GM12878 (cell line): ENCODE data around the gene DLX1. TPM values are rescaled to one million over a fixed set of nuclear protein-coding genes. Genes with fewer than 3 reads are reported as not detected.

Experiments used
- ATAC-seq: fragments of 200-7000 bp; cut with Tn5 transposase; 3 replicates; pipeline ENCODE4 v1.9.1; 2020; ENCODE audit warnings: mild to moderate bottlenecking, moderate library complexity
- BruUV-seq: library from RNA; stranded (reverse); fragments of 400-500 nt; replicated peaks from 2 replicates; lab custom pipeline; 2021; lab: Mats Ljungman, UMichigan
- CTCF ChIA-PET: fragments of 300-600 bp; sonication (Branson Sonifier 250); formaldehyde crosslinking; extraction: SDS; loops from one replicate; lab custom pipeline; 2021; ENCODE audit warnings: inconsistent platforms; lab: Yijun Ruan, JAX
- POLR2A ChIA-PET: fragments of 350-600 bp; formaldehyde crosslinking; extraction: SDS; loops from one replicate; lab custom pipeline; 2021; ENCODE audit warnings: inconsistent platforms; lab: Charles Lee
- RAD21 ChIA-PET: fragments of 300-600 bp; sonication (Branson Sonifier 250); formaldehyde crosslinking; loops from one replicate; lab custom pipeline; 2023; ENCODE audit warnings: antibody characterized with exemption; ENCODE audit not compliant: unreplicated experiment; lab: Charles Lee
- SMC1A ChIA-PET: fragments of 300-600 bp; sonication (Branson Sonifier 250); formaldehyde crosslinking; loops from one replicate; lab custom pipeline; 2023; ENCODE audit not compliant: unreplicated experiment, uncharacterized antibody; lab: Charles Lee
- DNase-seq: peaks from one replicate; pipeline ENCODE4 v3.0.0-alpha.2; 2011; ENCODE audit warnings: low read depth, low spot score
- FAIRE-seq: peaks from 3 replicates; lab custom pipeline; 2011; peaks lifted over from hg19 to GRCh38; lab: Jason Lieb, UNC
- H2AFZ ChIP-seq: 2 replicates; pipeline ENCODE4 v1.6.0; 2011; ENCODE audit warnings: low read depth, low read length, control low read depth; ENCODE audit not compliant: control insufficient read depth
- H3K27ac ChIP-seq: 2 replicates; pipeline ENCODE4 v1.5.1; 2011; ENCODE audit warnings: control low read depth; ENCODE audit not compliant: control insufficient read depth, insufficient read depth
- H3K27me3 ChIP-seq, 2 experiments: replicated peaks in 1 of 2; 2 replicates each; pipeline versions ENCODE4 v1.6.0 to v1.6.1; 2011; ENCODE audit warnings: low read length in 1 of 2; ENCODE audit not compliant: control insufficient read depth in 2 of 2, insufficient read depth in 2 of 2
- H3K36me3 ChIP-seq, 2 experiments: 2 replicates each; pipeline ENCODE4 v1.5.1; 2011; ENCODE audit warnings: low read length in 1 of 2; ENCODE audit not compliant: control insufficient read depth in 2 of 2, insufficient read depth in 2 of 2
- H3K4me1 ChIP-seq: 2 replicates; pipeline ENCODE4 v1.6.1; 2011; ENCODE audit warnings: mild to moderate bottlenecking, low read length, moderate library complexity, mixed read lengths; ENCODE audit not compliant: control insufficient read depth, insufficient read depth
- H3K4me2 ChIP-seq: 2 replicates; pipeline ENCODE4 v1.6.0; 2011; ENCODE audit warnings: control low read depth; ENCODE audit not compliant: control insufficient read depth, insufficient read depth
- H3K4me3 ChIP-seq: fragments of 200-600 bp; sonication (generic); 2 replicates; pipeline ENCODE4 v1.5.1; 2016
- H3K79me2 ChIP-seq: 2 replicates; pipeline ENCODE4 v1.6.0; 2011; ENCODE audit warnings: low read length; ENCODE audit not compliant: control insufficient read depth, insufficient read depth
- H3K9ac ChIP-seq: 2 replicates; pipeline ENCODE4 v1.8.0; 2011; ENCODE audit warnings: low read length, control low read depth, mixed read lengths; ENCODE audit not compliant: control insufficient read depth, insufficient read depth
- H3K9me3 ChIP-seq: replicated peaks from 3 replicates; pipeline ENCODE4 v1.5.1; 2011; ENCODE audit warnings: mild to moderate bottlenecking, low read length; ENCODE audit not compliant: control insufficient read depth, insufficient read depth
- H4K20me1 ChIP-seq: 2 replicates; pipeline ENCODE4 v1.6.0; 2011; ENCODE audit not compliant: control insufficient read depth, insufficient read depth
- CHD4 ChIP-seq: fragments of 200-600 bp; sonication (generic); IDR thresholded peaks from 2 replicates; pipeline ENCODE4 v1.6.1; 2016; ENCODE audit warnings: mild to moderate bottlenecking
- EZH2 ChIP-seq: IDR thresholded peaks from 2 replicates; pipeline ENCODE4 v1.6.1; 2012; ENCODE audit warnings: low read depth, mild to moderate bottlenecking, control low read depth, inconsistent platforms, low read length, borderline replicate concordance; ENCODE audit not compliant: control insufficient read depth
- HDAC2 ChIP-seq: fragments of 200-600 bp; sonication (generic); IDR thresholded peaks from 2 replicates; pipeline ENCODE4 v1.6.1; 2017
- MEF2A ChIP-seq: IDR thresholded peaks from 2 replicates; pipeline ENCODE4 v1.6.1; 2011; ENCODE audit warnings: low read depth, mild to moderate bottlenecking, low read length, moderate library complexity; ENCODE audit not compliant: insufficient read depth
- MEF2B ChIP-seq: fragments of 450-650 bp; IDR thresholded peaks from 2 replicates; pipeline ENCODE4 v1.6.1; 2018; ENCODE audit warnings: mild to moderate bottlenecking, moderate library complexity; ENCODE audit not compliant: partially characterized antibody, poor library complexity, severe bottlenecking
- NR2C2 ChIP-seq: IDR thresholded peaks from 2 replicates; pipeline ENCODE4 v1.6.1; 2011; ENCODE audit warnings: borderline replicate concordance, low read depth; ENCODE audit not compliant: control insufficient read depth, insufficient read length
- PML ChIP-seq: IDR thresholded peaks from 2 replicates; pipeline ENCODE4 v1.6.1; 2012; ENCODE audit warnings: low read length, inconsistent platforms
- POLR2A ChIP-seq: IDR thresholded peaks from 2 replicates; pipeline ENCODE4 v1.6.1; 2011; ENCODE audit warnings: low read depth, mild to moderate bottlenecking, low read length
- RUNX3 ChIP-seq: IDR thresholded peaks from 2 replicates; pipeline ENCODE4 v1.6.1; 2012; ENCODE audit warnings: low read length, inconsistent platforms
- SMAD1 ChIP-seq: fragments of 450-650 bp; IDR thresholded peaks from 2 replicates; pipeline ENCODE4 v1.6.1; 2018; ENCODE audit warnings: mild to moderate bottlenecking, low read depth; ENCODE audit not compliant: partially characterized antibody
- STAT1 ChIP-seq: fragments of 450-650 bp; conservative IDR thresholded peaks from 2 replicates; pipeline ENCODE4 v1.6.1; 2014; ENCODE audit warnings: antibody characterized with exemption, mild to moderate bottlenecking
- SUPT20H ChIP-seq: IDR thresholded peaks from 2 replicates; pipeline ENCODE4 v1.6.1; 2011; ENCODE audit warnings: low read depth, mild to moderate bottlenecking, low read length, moderate library complexity, borderline replicate concordance; ENCODE audit not compliant: control insufficient read depth
- SUZ12 ChIP-seq: fragments of 200-600 bp; sonication (generic); IDR thresholded peaks from one replicate; pipeline ENCODE4 v1.6.1; 2018; ENCODE audit warnings: antibody characterized with exemption, mild to moderate bottlenecking; ENCODE audit not compliant: unreplicated experiment
- WGBS: methylation state at CpG from one replicate; pipeline ENCODE4 v1.1.6; 2016; ENCODE audit warnings: low lambda C conversion rate; ENCODE audit not compliant: insufficient replicate concordance, insufficient coverage; ENCODE audit errors: missing lambda C conversion rate; 5-methylcytosine and 5-hydroxymethylcytosine counted together
- in situ Hi-C: fragments of 300-500 bp; cut with MboI; formaldehyde crosslinking; loops from 9 replicates; pipeline ENCODE4 v1.14.3; 2018; ENCODE audit warnings: mixed read lengths
- intact Hi-C: fragments of 100-400 bp; cut with micrococcal nuclease; formaldehyde crosslinking; loops from one replicate; pipeline ENCODE4 v1.14.2; 2022; ENCODE audit not compliant: unreplicated experiment
- polyA plus RNA-seq, 11 experiments: library from polyadenylated mRNA; depleted of rRNA in 4 of 11; unstranded in 6 of 11; stranded (reverse) in 5 of 11; fragments of >200 nt; fragmentation: Nextera tagmentation in 4 of 11; fragmentation: Illumina TruSeq in 1 of 11; extraction: Ambion mirVana in 4 of 11; extraction: Trizol in 1 of 11; gene quantifications; 1 replicate in 1 of 11; 2 replicates in 10 of 11; pipeline versions ENCODE4 v1.2.1 to v1.2.3, GENCODE V29; 2011 to 2016; ENCODE audit warnings: inconsistent platforms in 2 of 11, missing spikeins in 2 of 11, low read depth in 1 of 11
- total RNA-seq, 4 experiments: library from RNA; depleted of rRNA in 3 of 4; stranded (reverse); fragments of >200 nt in 3 of 4; fragmentation: Illumina TruSeq in 1 of 4; extraction: Trizol in 1 of 4; gene quantifications; 2 replicates each; pipeline versions ENCODE4 v1.2.1 to v1.2.3, GENCODE V29; 2013 to 2021
- TF ChIP-seq, protein P1 (sequence below): fragments of 450-650 bp; IDR thresholded peaks from 2 replicates; pipeline ENCODE4 v1.6.1; 2018; ENCODE audit warnings: mild to moderate bottlenecking, low read depth, moderate library complexity; ENCODE audit not compliant: partially characterized antibody
- TF ChIP-seq, protein P2 (sequence below): fragments of 450-650 bp; IDR thresholded peaks from 2 replicates; pipeline ENCODE4 v1.6.1; 2017; ENCODE audit warnings: mild to moderate bottlenecking, low read depth, inconsistent platforms; ENCODE audit not compliant: poor library complexity, severe bottlenecking
- TF ChIP-seq, protein P3 (sequence below): fragments of 450-650 bp; IDR thresholded peaks from 2 replicates; pipeline ENCODE4 v1.6.1; 2017; ENCODE audit warnings: mild to moderate bottlenecking

Gene DLX1
- total and polyA plus RNA-seq, 10 of the 15 experiments (the other 5 are each of a cell fraction or from before 2014, with no cell fraction given), result 0.06 TPM; not detected in 9

DNA sequence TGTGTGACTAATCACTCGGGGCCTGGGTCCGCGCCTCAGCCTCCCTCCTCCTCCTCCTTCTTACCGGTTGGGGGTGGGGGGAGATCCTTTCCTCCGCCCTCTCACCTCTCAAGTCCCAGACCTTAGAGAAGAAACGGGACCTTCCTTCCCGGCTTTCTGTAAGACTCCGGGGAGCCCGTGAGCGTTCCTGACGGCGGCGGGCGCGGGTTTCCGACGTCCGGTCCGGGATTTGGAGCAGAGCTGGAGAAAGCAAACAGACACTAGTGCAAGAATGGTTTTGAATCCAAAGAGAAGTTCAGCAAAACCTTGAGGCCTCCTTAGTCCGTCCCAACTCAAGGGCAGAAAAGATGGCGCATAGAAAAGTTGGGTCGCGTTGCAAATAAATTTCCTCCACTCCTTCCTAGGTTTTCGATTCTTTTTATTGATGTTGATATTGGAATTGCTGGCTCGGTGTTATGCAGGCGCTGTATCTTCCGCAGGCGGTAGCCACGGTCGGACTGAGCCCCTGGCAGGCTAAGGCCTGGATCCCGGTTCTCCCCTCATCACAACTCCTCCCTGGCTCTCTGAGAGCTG, 2.0 kb downstream of the DLX1 start (continued):
- TF ChIP-seq MEF2B (no peak), SUPT20H (no peak), CHD4 (no peak), HDAC2 (no peak), POLR2A (no peak)
- TF ChIP-seq, protein P1, sequence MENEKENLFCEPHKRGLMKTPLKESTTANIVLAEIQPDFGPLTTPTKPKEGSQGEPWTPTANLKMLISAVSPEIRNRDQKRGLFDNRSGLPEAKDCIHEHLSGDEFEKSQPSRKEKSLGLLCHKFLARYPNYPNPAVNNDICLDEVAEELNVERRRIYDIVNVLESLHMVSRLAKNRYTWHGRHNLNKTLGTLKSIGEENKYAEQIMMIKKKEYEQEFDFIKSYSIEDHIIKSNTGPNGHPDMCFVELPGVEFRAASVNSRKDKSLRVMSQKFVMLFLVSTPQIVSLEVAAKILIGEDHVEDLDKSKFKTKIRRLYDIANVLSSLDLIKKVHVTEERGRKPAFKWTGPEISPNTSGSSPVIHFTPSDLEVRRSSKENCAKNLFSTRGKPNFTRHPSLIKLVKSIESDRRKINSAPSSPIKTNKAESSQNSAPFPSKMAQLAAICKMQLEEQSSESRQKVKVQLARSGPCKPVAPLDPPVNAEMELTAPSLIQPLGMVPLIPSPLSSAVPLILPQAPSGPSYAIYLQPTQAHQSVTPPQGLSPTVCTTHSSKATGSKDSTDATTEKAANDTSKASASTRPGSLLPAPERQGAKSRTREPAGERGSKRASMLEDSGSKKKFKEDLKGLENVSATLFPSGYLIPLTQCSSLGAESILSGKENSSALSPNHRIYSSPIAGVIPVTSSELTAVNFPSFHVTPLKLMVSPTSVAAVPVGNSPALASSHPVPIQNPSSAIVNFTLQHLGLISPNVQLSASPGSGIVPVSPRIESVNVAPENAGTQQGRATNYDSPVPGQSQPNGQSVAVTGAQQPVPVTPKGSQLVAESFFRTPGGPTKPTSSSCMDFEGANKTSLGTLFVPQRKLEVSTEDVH, result no peak

GRCh38 chr2:172087780-172088244, 2.5 kb downstream of the DLX1 start:
- intact Hi-C loops, result loop anchor here (5.0 kb wide), 1 partner anchor 91 kb away; the partner anchor contains the start of gene METAP1D

More at GRCh38 chr2:172087780-172088244, 2.5 kb downstream of the DLX1 start:
- ATAC-seq, result no peak
- 13% methylated on average over 22 of the region's 23 CpGs for WGBS
- Histone ChIP-seq H3K36me3 (no peaks in the 10 kb centered on the region), H2AFZ (no peak overlapping the region), H4K20me1 (peaks cover 7% of the 10 kb centered on the region), H3K27ac (no peak overlapping the region), H3K4me2 (no peak overlapping the region), H3K4me1 (peaks cover 15% of the 10 kb centered on the region), H3K27me3 (peaks cover 32 to 70% of the 10 kb centered on the region in 2 experiments), H3K9me3 (no peaks in the 10 kb centered on the region; the same call in 2 of the 3 replicates), H3K9ac (no peak overlapping the region), H3K4me3 (no peak overlapping the region), H3K79me2 (no peaks in the 10 kb centered on the region)
- RAD21 ChIA-PET, result no interaction called here
- BruUV-seq, result no TSS peak
- TF ChIP-seq, protein P2, sequence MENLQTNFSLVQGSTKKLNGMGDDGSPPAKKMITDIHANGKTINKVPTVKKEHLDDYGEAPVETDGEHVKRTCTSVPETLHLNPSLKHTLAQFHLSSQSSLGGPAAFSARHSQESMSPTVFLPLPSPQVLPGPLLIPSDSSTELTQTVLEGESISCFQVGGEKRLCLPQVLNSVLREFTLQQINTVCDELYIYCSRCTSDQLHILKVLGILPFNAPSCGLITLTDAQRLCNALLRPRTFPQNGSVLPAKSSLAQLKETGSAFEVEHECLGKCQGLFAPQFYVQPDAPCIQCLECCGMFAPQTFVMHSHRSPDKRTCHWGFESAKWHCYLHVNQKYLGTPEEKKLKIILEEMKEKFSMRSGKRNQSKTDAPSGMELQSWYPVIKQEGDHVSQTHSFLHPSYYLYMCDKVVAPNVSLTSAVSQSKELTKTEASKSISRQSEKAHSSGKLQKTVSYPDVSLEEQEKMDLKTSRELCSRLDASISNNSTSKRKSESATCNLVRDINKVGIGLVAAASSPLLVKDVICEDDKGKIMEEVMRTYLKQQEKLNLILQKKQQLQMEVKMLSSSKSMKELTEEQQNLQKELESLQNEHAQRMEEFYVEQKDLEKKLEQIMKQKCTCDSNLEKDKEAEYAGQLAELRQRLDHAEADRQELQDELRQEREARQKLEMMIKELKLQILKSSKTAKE, result no peak
- TF ChIP-seq SUZ12 (peak; percentile 33), MEF2A (no peak), NR2C2 (no peak), SMAD1 (no peak), STAT1 (no peak), PML (no peak), RUNX3 (no peak), EZH2 (0 out of 2 replicates have a peak, but pooled peaks have one; percentile 8)
- TF ChIP-seq, protein P3, sequence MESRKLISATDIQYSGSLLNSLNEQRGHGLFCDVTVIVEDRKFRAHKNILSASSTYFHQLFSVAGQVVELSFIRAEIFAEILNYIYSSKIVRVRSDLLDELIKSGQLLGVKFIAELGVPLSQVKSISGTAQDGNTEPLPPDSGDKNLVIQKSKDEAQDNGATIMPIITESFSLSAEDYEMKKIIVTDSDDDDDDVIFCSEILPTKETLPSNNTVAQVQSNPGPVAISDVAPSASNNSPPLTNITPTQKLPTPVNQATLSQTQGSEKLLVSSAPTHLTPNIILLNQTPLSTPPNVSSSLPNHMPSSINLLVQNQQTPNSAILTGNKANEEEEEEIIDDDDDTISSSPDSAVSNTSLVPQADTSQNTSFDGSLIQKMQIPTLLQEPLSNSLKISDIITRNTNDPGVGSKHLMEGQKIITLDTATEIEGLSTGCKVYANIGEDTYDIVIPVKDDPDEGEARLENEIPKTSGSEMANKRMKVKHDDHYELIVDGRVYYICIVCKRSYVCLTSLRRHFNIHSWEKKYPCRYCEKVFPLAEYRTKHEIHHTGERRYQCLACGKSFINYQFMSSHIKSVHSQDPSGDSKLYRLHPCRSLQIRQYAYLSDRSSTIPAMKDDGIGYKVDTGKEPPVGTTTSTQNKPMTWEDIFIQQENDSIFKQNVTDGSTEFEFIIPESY, result no peak
- in situ Hi-C loops, result no loop called here
- POLR2A ChIA-PET, result no interaction called here
- FAIRE-seq, result no peak
- CTCF ChIA-PET, result no interaction called here
- no peak for DNase-seq
- SMC1A ChIA-PET, result no interaction called here
